Activated CD8-positive, alpha-beta T cell treated with anti-CD3 and anti-CD28 coated beads for 36 hours (primary cell): ENCODE results near the gene MRNIP. TPM values are rescaled to one million over a fixed set of nuclear protein-coding genes. Genes with fewer than 3 reads are reported as not detected.

Experiments used
- ATAC-seq: fragments of 200-7000 bp; cut with Tn5 transposase; one replicate; pipeline ENCODE4 v1.10.0; 2021; ENCODE audit warnings: mild to moderate bottlenecking, moderate library complexity
- CTCF ChIA-PET: fragments of 350-600 bp; sonication (Branson Sonifier 250); formaldehyde crosslinking; loops from one replicate; lab custom pipeline; 2021; ENCODE audit warnings: antibody characterized with exemption; lab: Charles Lee
- POLR2A ChIA-PET: fragments of 350-600 bp; sonication (Branson Sonifier 250); formaldehyde crosslinking; loops from one replicate; lab custom pipeline; 2021; ENCODE audit warnings: antibody characterized with exemption; lab: Charles Lee
- DNase-seq: peaks from one replicate; pipeline ENCODE4 v3.0.0-alpha.2; 2020
- H3K27ac Mint-ChIP-seq: one replicate; pipeline ENCODE4 v1.8.0; 2021; ENCODE audit warnings: mild to moderate bottlenecking, mixed read lengths
- H3K27me3 Mint-ChIP-seq: one replicate; pipeline ENCODE4 v1.8.0; 2021; ENCODE audit warnings: mixed read lengths
- H3K36me3 Mint-ChIP-seq: one replicate; pipeline ENCODE4 v1.8.0; 2021; ENCODE audit warnings: low read depth, mixed read lengths
- H3K4me1 Mint-ChIP-seq: one replicate; pipeline ENCODE4 v1.8.0; 2021; ENCODE audit warnings: low read depth, mixed read lengths
- H3K4me3 Mint-ChIP-seq: one replicate; pipeline ENCODE4 v1.8.0; 2021; ENCODE audit warnings: mild to moderate bottlenecking, moderate library complexity, mixed read lengths
- H3K9me3 Mint-ChIP-seq: one replicate; pipeline ENCODE4 v1.8.0; 2021; ENCODE audit warnings: mixed read lengths
- CTCF ChIP-seq: fragments of 200-600 bp; IDR thresholded peaks from one replicate; pipeline ENCODE4 v1.8.0; 2022; ENCODE audit warnings: antibody characterized with exemption, mild to moderate bottlenecking
- intact Hi-C: fragments of 100-400 bp; cut with micrococcal nuclease; formaldehyde crosslinking; loops from one replicate; pipeline ENCODE4 v1.10.0; 2022
- total RNA-seq, 2 experiments: library from RNA; stranded (reverse); gene quantifications; one replicate each; pipeline ENCODE4 v1.2.3, GENCODE V29; 2021

Gene MRNIP
- total RNA-seq, 2 experiments from 2014 or later, result 19.8 to 21.5 TPM

GRCh38 chr5:179893076-179893957 is 34.7 kb upstream of the MRNIP start:
- no peak for TF ChIP-seq CTCF
- no peak for DNase-seq
- ATAC-seq, result no peak
- Mint-ChIP-seq H3K9me3 (no peaks in the 10 kb centered on the region), H3K27ac (no peak overlapping the region), H3K36me3 (peaks cover 29% of the 10 kb centered on the region), H3K4me3 (no peak overlapping the region), H3K4me1 (no peaks in the 10 kb centered on the region), H3K27me3 (no peaks in the 10 kb centered on the region)
- CTCF ChIA-PET, result no interaction called here
- POLR2A ChIA-PET, result no interaction called here
- intact Hi-C loops, result no loop called here

- intact Hi-C loops, result no loop called here
- CTCF ChIA-PET, result no interaction called here
- H3K36me3 Mint-ChIP-seq, result peaks cover 31% of the 10 kb centered on the region
Measured at GRCh38 chr5:179892255-179892654, 33.6 kb upstream of the MRNIP start.

GRCh38 chr5:179890751-179891682 is 32.4 kb upstream of the MRNIP start:
- Mint-ChIP-seq H3K27ac (no peak overlapping the region), H3K36me3 (peaks cover 42% of the 10 kb centered on the region), H3K27me3 (no peaks in the 10 kb centered on the region), H3K4me3 (no peak overlapping the region), H3K9me3 (no peaks in the 10 kb centered on the region), H3K4me1 (no peaks in the 10 kb centered on the region)
- POLR2A ChIA-PET, result no interaction called here
- no peak for DNase-seq
- no peak for TF ChIP-seq CTCF
- CTCF ChIA-PET, result no interaction called here
- no peak for ATAC-seq
- intact Hi-C loops, result no loop called here

More at GRCh38 chr5:179892255-179892654, 33.6 kb upstream of the MRNIP start:
- Mint-ChIP-seq H3K9me3 (no peaks in the 10 kb centered on the region), H3K4me3 (no peak overlapping the region), H3K4me1 (no peaks in the 10 kb centered on the region), H3K27me3 (no peaks in the 10 kb centered on the region), H3K27ac (no peak overlapping the region)
- ATAC-seq (no peak), DNase-seq (no peak)
- POLR2A ChIA-PET, result no interaction called here
- no peak for TF ChIP-seq CTCF

- Mint-ChIP-seq H3K4me3 (no peak overlapping the region), H3K9me3 (peaks cover 4% of the 10 kb centered on the region), H3K36me3 (peaks cover 47% of the 10 kb centered on the region), H3K27me3 (no peaks in the 10 kb centered on the region), H3K27ac (no peak overlapping the region), H3K4me1 (no peaks in the 10 kb centered on the region)
- TF ChIP-seq CTCF, result no peak
- ATAC-seq (no peak), DNase-seq (no peak)
- ChIA-PET POLR2A (interaction anchor here (1.0 kb wide), 1 partner anchor 22 kb away, joined by 3 read pairs; no protein-coding TSS in a partner anchor), CTCF (no interaction called here)
- intact Hi-C loops, result no loop called here
Measured at GRCh38 chr5:179889885-179890284, 31.3 kb upstream of the MRNIP start.
